HuH-7 (cell line): ENCODE data around the gene AGK.

Source experiments
- DNase-seq: peaks from one replicate; pipeline ENCODE4 v3.0.0; 2011; ENCODE audit warnings: low spot score

Gene AGK

GRCh38 chr7:141551094-141551781 is at the start of gene AGK:
AGK (plus strand) TSS chr7:141551410; CDS start chr7:141555467, 4,057 bp downstream.
- DNase-seq: peak; percentile 88

GRCh38 chr7:141501451-141501850 is 49.8 kb upstream of the AGK start:
- no peak for DNase-seq

- DNase-seq: no peak
Observed at GRCh38 chr7:141511316-141511675, 39.9 kb upstream of the AGK start.

- DNase-seq: no peak
Observed at GRCh38 chr7:141511676-141512396, 39.4 kb upstream of the AGK start.

GRCh38 chr7:141512597-141512996 is 38.6 kb upstream of the AGK start:
- DNase-seq: no peak

- no peak for DNase-seq
Observed at GRCh38 chr7:141513720-141514119, 37.5 kb upstream of the AGK start.

GRCh38 chr7:141515941-141516340 is 35.3 kb upstream of the AGK start:
- DNase-seq: no peak

GRCh38 chr7:141519623-141520022 is 31.6 kb upstream of the AGK start:
- no peak for DNase-seq

GRCh38 chr7:141522657-141523342 is 28.4 kb upstream of the AGK start:
- DNase-seq: no peak

GRCh38 chr7:141525973-141526514 is 25.2 kb upstream of the AGK start:
- DNase-seq: no peak

- DNase-seq: no peak
Observed at GRCh38 chr7:141527076-141527475, 24.1 kb upstream of the AGK start.

GRCh38 chr7:141528399-141528798 is 22.8 kb upstream of the AGK start:
- no peak for DNase-seq

GRCh38 chr7:141533149-141533949 is 17.9 kb upstream of the AGK start:
- DNase-seq: peak; percentile 58

- no peak for DNase-seq
Observed at GRCh38 chr7:141534757-141535737, 16.2 kb upstream of the AGK start.

GRCh38 chr7:141537906-141538305 is 13.3 kb upstream of the AGK start:
- DNase-seq: no peak

GRCh38 chr7:141541375-141541774 is 9.8 kb upstream of the AGK start:
- no peak for DNase-seq

GRCh38 chr7:141544831-141545230 is 6.4 kb upstream of the AGK start:
- no peak for DNase-seq

- no peak for DNase-seq
Observed at GRCh38 chr7:141549582-141549981, 1.6 kb upstream of the AGK start.

GRCh38 chr7:141550386-141551093 is 670 bp upstream of the AGK start:
- peak; percentile 20 for DNase-seq

- DNase-seq: no peak
Observed at GRCh38 chr7:141551782-141552181, 572 bp downstream of the AGK start.
